ENCODE measurements around the gene GRIN2D. TPM values are rescaled to one million over a fixed set of nuclear protein-coding genes. Genes with fewer than 3 reads are reported as not detected.

GRIN2D gene
- total RNA-seq (2014; rRNA removed; shearing (Covaris generic)) = 0.20 and 0.21 TPM in 2 replicates
- 0.11 and 0.21 TPM in 2 replicates for polyA plus RNA-seq (2015; cell fraction: cytosol; rRNA removed)
- 0.20 and 0.31 TPM in 2 replicates for polyA plus RNA-seq (2015; cell fraction: nucleus; rRNA removed)

DNA sequence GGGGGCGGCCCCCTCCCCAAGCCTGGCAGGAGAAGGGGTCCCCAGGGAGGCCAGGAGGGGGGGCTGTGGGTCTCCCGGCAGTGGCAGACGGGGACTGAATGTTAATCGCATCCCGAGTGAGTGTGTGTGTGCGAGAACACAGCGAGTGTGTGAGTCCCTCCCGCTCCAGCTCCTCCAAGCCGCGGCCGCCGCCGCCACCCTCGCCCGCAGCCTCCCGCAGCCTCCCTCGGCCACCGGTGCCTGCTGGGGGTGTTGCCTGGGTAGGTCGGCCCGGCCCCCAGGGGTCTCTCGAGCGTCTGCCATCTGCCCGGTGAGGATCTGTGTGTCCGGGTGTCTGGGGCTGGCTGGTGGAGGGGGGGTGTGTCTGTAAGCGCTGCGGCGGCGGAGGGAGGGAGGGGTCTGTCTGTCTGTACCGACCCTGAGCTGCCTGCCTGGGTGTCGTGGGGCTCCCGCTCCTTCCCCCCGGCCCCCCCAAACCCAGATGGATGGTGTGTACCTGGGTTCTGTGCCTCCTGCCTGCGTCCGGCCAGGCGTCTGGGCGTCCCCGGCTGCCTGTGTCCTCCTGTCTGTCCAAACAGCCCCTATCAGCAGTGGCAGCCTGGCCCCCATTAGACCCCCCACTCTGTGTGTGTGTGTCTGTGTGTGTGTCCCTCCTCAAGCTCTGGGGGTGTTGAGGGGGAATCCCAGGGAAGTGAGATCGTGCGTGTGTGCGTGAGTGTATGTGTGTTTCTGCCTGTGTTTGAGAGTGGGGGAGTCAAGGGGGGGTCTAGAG, at the start of gene GRIN2D:
GRIN2D (plus strand) TSS at position 110 of the 772 bp plus-strand sequence. CDS start 4,725 bp downstream, outside the sequence.
- DNase-seq (ENCODE audit: low read depth) = no peak

GRCh38 chr19:48344892-48345291, 48.6 kb upstream of the GRIN2D start:
- DNase-seq (ENCODE audit: low read depth) = no peak

DNA sequence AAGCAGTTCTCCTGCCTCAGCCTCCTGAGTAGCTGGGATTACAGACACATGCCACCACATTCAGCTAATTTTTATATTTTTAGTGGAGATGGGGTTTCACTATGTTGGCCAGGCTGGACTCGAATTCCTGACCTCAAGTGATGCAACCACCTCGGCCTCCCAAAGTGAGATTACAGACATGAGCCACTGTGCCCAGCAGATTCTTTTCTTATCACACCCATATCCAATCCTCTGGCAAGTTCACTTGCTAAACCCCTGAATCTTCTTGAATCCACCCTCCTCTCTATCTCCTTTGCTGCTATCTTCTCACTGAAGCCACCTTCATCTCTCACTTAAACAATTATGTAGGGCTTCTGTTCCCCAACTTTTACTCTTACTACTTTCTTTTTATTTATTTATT, 47.3 kb upstream of the GRIN2D start:
- no peak for DNase-seq (ENCODE audit: low read depth)

DNA sequence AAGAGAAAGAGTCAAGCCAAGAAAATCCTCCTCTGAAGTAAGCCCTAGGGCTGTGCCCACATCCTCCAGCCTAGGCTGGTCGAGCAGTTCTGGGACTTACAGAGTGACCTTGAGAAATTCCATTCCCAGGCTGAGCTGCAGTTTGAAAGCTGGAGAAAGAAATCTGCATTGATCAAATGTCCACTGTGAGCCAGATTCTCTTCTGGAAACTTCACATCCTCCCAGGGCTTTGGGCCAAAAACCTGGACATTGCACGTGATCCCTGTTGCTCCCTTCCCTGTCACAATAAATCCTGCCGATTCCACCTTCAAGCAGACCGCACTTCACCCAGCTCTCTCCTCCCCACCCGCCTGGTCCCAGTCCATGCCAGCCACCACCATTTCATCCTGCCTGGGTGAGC, 45.4 kb upstream of the GRIN2D start:
- no peak for DNase-seq (ENCODE audit: low read depth)

DNA sequence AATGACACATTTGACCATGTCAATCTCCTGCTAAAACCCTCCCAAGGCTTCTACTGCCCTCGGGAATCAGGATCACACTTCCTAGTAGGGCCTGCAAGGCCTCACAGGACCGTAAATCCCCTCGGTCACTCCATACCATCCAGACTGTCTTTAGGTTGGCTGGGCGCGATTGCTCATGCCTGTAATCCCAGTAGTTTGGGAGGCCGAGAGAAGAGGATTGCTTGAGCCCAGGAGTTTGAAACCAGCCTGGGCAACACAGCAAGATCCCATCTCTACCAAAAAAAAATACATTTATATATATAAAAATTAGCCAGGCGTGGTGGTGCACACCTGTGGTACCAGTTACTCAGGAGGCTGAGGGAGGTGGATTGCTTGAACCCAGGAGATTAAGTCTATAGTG, 44.7 kb upstream of the GRIN2D start:
- no peak for DNase-seq (ENCODE audit: low read depth)

DNA sequence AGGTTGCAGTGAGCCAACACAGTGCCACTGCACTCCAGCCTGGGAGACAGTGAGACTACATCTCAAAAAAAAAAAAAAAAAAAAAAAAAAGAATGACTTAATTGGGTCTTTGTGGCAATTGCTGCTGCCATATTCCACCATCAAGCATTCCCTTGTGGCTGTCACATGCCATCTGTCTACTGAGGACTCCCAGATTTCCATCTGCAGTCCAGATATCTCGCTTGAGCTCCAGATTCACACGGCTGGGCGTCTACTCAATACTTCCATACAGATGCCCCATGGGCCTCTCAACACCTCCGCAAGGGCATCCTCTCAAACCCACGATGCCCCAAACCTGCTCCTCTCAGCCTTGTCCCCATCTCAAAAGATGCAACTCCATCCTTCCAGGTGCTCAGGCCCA, 42.6 kb upstream of the GRIN2D start:
- DNase-seq (ENCODE audit: low read depth) = no peak

- peak; percentile 51 for DNase-seq (ENCODE audit: low read depth)
These were observed 42.1 kb upstream of the GRIN2D start for GRCh38 chr19:48351341-48351752.

GRCh38 chr19:48353677-48354076, 39.8 kb upstream of the GRIN2D start:
- peak; percentile 66 for DNase-seq (ENCODE audit: low read depth)

DNA sequence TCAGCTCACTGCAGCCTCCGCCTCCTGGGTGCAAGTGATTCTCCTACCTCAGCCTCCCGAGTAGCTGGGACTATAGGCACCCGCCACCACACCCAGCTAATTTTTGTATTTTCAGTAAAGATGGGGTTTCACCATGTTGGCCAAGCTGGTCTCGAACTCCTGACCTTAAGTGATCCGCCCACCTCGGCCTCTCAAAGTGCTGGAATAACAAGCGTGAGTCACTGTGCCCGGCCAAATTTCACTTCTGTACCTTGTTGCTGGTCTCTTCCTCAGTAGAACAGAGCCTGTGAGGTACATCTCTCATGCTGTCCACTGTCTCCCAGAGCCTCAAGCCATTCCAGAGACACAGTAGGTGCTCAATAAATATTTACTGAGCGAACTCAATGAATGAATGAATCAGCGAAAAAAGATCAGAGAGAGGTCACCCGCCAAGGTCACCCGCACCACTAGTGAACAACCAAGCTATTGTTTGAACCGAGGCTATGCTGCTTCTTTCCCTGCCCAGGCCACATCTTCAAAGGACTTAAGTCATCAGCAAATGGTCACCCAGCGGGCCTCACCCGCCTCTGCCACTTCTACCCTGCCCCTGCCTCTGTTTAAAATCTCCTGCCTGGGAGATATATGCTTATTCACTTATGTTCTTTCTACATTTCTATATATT, 39.0 kb upstream of the GRIN2D start:
- peak; percentile 77 for DNase-seq (ENCODE audit: low read depth)

DNA sequence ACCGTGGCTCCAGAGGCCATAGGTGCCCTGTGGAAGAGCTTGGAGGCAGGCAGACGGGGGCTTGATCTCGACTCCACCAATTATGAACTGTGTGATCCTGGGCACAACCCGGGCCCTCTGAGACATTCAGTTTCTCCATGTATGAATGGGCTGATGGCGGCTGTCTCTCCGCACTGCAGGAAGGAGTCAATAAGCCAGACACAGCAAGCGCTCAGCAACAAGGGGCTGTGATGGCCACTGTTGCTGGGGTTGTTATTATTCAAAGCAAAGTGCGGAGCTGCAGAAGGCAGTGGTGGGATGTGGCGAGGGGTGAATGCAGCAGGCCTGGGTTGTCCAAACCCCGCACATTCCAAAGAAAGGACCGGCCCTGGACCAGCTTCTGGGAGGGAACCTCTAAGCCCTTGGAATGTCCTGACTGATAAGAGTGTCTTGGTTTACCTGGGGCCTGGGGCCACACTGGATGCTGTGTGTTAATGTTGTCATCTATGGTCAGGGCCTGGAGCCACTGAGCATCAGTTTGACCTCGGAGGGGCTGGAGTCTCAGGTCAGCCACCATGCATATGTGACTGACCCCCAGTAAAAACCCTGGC, 38.0 kb upstream of the GRIN2D start:
- DNase-seq (ENCODE audit: low read depth) = no peak

DNA sequence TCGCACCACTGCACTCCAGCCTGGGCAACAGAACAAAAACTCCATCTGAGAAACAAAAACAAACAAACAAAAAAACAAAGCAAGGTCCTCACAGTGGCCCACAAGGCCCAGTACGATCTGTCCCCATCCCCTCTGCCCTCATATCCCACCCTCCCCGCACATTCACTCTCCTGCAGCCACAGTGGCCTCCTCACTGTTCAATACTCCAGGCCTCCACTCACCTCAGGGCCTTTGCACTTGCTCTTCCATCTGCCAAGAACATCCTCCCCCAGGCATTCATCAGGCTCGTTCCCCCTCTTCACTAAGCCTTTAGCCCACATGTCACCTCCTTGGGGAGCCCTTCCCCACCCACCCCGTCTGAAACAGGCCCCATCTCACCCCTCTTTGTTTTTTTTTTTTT, 34.3 kb upstream of the GRIN2D start:
- no peak for DNase-seq (ENCODE audit: low read depth)

- no peak for DNase-seq (ENCODE audit: low read depth)
These were observed 31.6 kb upstream of the GRIN2D start for GRCh38 chr19:48361912-48362311.

DNA sequence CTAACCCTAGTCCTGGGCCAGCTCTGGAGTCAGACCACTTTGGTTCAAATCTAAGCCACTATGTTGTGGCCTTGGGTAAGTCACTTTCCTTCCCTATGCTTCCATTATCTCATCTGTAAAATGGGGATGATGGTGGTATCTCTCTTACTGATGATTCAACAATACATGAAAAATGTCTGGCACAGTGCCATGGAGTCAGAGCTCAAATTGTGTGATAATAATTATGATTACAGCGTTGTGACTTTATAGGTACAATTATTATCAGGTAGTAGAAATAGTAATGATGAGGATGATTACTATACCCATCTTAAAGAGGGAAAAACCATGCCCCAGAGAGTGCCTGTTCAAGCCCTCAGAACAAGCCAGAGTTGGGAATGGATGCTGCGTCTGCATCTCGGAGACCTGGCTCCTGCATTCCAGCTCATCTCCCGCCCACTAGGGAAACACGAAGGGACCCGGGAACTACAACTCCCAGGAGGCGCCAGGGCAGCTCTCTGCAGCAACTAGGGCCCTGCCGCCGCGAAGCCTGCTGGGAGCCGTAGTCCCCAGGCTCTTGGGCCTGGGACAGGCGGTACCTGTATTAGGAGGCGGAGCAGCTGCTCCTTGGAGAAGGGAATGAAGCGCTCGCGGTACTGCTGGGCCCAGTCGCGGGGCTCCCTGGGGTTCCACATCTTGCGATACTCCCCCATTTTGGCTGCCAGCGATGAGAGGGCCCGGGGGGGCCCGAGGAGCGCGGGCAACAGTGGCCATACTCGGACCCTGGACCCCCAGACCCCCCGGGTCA, 30.6 kb upstream of the GRIN2D start:
- peak; percentile 95 for DNase-seq (ENCODE audit: low read depth)

- no peak for DNase-seq (ENCODE audit: low read depth)
These were observed 30.0 kb upstream of the GRIN2D start for GRCh38 chr19:48363500-48363809.

DNA sequence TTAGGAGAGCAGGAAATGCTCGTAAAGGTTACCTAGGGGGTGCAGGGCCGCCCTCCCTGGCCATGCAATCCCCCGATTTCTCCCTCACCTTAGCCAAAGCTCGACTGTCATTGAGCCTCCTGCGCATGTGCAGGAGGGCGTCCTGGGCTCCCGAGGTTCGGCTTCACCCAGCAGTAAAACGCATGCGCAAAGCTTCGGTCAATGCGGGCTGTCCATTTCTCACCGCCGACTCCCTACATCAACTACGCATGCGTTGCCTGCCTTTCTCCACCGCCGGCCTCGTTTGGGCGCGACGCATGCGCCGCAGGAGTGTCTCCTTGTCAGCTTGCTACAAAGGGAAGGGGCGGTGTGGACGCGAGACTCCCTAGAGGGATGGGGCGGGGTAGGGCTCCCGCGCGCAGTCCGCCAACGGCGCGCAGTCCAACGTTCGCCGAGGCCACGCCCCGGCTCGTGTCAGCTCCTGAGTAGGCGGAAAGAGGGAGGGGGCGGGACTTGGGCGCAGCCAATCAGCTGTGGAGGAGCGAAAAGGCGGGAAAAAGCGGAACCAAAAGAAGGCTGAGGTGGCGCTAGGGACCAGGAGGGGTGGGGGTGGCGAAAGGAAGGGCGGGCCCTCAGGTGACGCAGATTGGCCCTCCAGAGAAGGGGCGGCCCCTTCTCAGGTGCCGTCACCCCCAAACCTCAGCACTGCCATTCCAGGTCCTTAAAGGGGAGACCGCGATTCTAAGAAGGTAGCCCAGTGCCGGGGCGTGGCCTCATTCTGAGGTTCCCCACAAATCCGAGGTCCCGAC, 29.5 kb upstream of the GRIN2D start, which contains the start of the genes SYNGR4 and TMEM143:
SYNGR4 (plus strand) TSS at position 558 of the 788 bp plus-strand sequence. CDS start 1,476 bp downstream, outside the sequence.
TMEM143 (minus strand) TSS at position 131 of the 788 bp plus-strand sequence; CDS start at position 111, 20 bp downstream.
- DNase-seq (ENCODE audit: low read depth) = peak; percentile 99

DNA sequence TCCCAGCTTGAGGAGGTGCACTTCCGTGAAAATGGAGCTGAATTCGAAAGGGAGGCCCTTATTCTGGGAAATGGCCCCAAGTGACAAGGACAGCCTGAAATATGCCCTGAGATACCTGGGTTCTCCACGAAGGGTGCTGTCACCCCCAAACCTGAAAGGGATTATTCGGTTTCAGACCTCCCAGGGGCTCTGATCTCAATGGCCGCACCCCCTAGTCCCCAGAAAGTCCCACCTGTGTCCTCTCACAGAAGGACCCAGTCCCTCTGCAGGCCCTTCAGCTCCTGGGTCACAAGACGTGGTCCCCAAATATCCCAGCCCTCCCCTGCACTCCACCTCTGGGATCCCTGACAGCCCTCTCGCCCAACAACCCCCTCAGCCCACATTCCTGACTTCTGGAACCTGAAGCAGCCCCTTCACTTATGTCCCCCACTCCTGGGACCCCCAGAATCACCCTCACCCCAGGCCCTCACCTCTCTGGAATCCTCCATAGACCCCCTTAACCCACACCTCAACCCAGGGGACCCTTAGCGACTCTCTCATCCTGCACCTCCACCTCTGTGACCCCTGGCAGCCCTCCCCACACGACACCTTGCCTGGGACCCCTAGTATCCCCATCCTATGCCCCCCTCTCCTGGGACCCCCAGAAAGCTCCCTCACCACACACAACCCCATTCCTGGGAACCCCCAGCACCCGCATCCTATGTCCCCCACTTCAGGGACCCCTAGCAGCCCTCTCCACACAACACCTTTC, 28.7 kb upstream of the GRIN2D start:
- no peak for DNase-seq (ENCODE audit: low read depth)

DNA sequence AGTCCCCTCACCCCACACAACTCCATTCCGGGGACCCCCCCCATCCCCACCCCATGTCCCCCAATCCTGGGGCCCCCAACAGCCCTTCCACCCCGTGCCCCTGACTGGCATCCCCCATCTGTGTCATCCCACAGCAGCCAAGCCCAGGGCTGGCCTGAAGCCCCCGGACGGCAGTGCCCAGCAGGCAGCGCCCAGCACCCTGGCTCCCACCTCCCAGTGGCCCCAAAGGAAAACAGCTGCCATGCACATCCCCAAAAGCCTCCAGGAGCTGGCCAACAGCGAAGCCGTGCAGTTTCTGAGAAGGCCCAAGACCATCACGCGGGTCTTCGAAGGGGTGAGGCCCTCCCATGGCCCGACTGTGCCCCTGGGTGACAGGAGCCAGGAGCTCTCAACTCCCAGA, 27.9 kb upstream of the GRIN2D start:
- no peak for DNase-seq (ENCODE audit: low read depth)

DNA sequence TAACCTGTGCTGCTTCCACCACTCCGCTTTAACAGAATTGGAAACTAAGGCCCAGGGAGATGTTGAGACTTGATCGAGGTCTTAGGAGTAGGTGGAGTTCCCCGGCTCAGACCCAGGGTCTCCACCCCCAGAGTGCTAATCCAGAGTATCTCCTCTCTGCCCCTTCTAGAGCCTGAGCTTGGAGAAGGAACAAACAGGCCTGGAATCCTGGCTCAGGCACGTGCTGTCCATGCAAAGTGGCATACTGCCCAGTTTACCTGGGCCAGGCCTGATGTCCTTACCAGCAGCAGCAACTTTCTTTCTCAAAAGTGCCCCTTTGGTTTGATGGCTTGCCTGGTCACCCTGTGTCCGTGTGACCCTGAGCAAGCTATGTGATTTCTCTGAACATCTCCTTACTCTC, 25.6 kb upstream of the GRIN2D start:
- no peak for DNase-seq (ENCODE audit: low read depth)

- no peak for DNase-seq (ENCODE audit: low read depth)
These were observed 24.5 kb upstream of the GRIN2D start for GRCh38 chr19:48368936-48369335.

- DNase-seq (ENCODE audit: low read depth) = no peak
These were observed 22.5 kb upstream of the GRIN2D start for GRCh38 chr19:48370955-48371354.

Data from HT1080 (cell line).